Esophagus muscularis mucosa (tissue), 4 donors: ENCODE data around the gene TMEM150A. TPM values are rescaled to one million over a fixed set of nuclear protein-coding genes. Genes with fewer than 3 reads are reported as not detected.
A peak's percentile ranks its signal among the peaks of the same experiment; 100 is the strongest.

Source experiments
- DNase-seq: peaks from one replicate; pipeline ENCODE4 v3.0.0-alpha.2; 2017; ENCODE audit errors: extremely low spot score
- H3K27ac ChIP-seq, 4 donors: fragments of 200-600 bp; sonication (generic); replicated peaks in 1 of 4; 1 replicate in 3 of 4; 2 replicates in 1 of 4; pipeline ENCODE4 v1.5.1; 2016 to 2019; ENCODE audit warnings: mild to moderate bottlenecking in 1 of 4
- H3K27me3 ChIP-seq, 4 donors: fragments of 200-600 bp; sonication (generic); one replicate each; pipeline versions ENCODE4 v1.5.1 to v1.6.0; 2016 to 2019
- H3K36me3 ChIP-seq, 4 donors: fragments of 200-600 bp; sonication (generic); one replicate each; pipeline ENCODE4 v1.5.1; 2016 to 2019
- H3K4me1 ChIP-seq, 4 donors: fragments of 200-600 bp; sonication (generic); one replicate each; pipeline ENCODE4 v1.5.1; 2016 to 2019
- H3K4me3 ChIP-seq, 4 donors: fragments of 200-600 bp; sonication (generic); 1 replicate in 2 of 4; 2 replicates in 2 of 4; pipeline ENCODE4 v1.5.1; 2016 to 2019; ENCODE audit warnings: mild to moderate bottlenecking in 4 of 4, moderate library complexity in 1 of 4
- H3K9me3 ChIP-seq, 4 donors: fragments of 200-600 bp; sonication (generic); 1 replicate in 3 of 4; 2 replicates in 1 of 4; pipeline ENCODE4 v1.5.1; 2016 to 2019
- EP300 ChIP-seq: sonication (generic); formaldehyde crosslinking; IDR thresholded peaks from one replicate; pipeline ENCODE4 v1.6.1; 2017; ENCODE audit warnings: antibody characterized with exemption
- POLR2A ChIP-seq: fragments of 450-650 bp; IDR thresholded peaks from one replicate; pipeline ENCODE4 v1.6.1; 2017; ENCODE audit warnings: antibody characterized with exemption, moderate library complexity, mild to moderate bottlenecking, low read depth
- POLR2AphosphoS5 ChIP-seq, 2 donors: sonication (generic); formaldehyde crosslinking; IDR thresholded peaks; one replicate each; pipeline ENCODE4 v1.6.1; 2017; ENCODE audit warnings: antibody characterized with exemption in 2 of 2
- WGBS: methylation state at CpG from one replicate; pipeline ENCODE4 v1.1.5; 2018; 5-methylcytosine and 5-hydroxymethylcytosine counted together
- intact Hi-C: fragments of 100-400 bp; cut with DNase I; formaldehyde crosslinking; loops from one replicate; pipeline ENCODE4 v1.15.1; 2023
- total RNA-seq, 4 donors: library from RNA; depleted of rRNA; stranded (reverse); fragments of >200 nt; gene quantifications; one replicate each; pipeline versions ENCODE4 v1.1.0 to v1.2.1, GENCODE V29; 2016
- TF ChIP-seq, protein P1 (sequence below), 3 experiments: fragments of 200-600 bp in 2 of 3; fragments of 450-650 bp in 1 of 3; sonication (generic) in 2 of 3; IDR thresholded peaks; one replicate each; pipeline ENCODE4 v1.5.1; 2017 to 2019; ENCODE audit warnings: antibody characterized with exemption in 3 of 3, mild to moderate bottlenecking in 2 of 3, moderate library complexity in 1 of 3

The TMEM150A gene
- total RNA-seq, 4 donors from 2014 or later: 22.9 to 36.7 (median 27.5) TPM

DNA sequence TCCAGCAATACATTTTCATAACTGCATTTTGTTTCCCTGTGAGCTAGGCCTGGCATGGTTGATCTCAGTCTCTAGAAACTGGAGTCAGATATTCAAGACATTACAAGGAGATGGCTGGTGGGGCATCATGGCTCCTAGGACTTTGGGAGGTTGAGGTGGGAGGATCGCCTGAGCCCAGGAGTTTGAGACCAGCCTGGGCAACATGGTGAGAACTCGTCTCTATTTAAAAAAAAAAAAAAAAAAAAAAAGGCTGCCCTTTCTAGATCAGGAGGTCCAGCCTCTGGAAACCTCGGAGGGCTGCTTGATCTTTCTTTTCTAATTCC, 25.5 kb downstream of the TMEM150A start:
- no peaks in the 10 kb centered on the region for H3K27me3 ChIP-seq
- no peak for TF ChIP-seq EP300
- TF ChIP-seq POLR2AphosphoS5 (IDR thresholded peaks at IDR 0.05): no peak
- TF ChIP-seq POLR2A: no peak
- TF ChIP-seq, protein P1, sequence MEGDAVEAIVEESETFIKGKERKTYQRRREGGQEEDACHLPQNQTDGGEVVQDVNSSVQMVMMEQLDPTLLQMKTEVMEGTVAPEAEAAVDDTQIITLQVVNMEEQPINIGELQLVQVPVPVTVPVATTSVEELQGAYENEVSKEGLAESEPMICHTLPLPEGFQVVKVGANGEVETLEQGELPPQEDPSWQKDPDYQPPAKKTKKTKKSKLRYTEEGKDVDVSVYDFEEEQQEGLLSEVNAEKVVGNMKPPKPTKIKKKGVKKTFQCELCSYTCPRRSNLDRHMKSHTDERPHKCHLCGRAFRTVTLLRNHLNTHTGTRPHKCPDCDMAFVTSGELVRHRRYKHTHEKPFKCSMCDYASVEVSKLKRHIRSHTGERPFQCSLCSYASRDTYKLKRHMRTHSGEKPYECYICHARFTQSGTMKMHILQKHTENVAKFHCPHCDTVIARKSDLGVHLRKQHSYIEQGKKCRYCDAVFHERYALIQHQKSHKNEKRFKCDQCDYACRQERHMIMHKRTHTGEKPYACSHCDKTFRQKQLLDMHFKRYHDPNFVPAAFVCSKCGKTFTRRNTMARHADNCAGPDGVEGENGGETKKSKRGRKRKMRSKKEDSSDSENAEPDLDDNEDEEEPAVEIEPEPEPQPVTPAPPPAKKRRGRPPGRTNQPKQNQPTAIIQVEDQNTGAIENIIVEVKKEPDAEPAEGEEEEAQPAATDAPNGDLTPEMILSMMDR (IDR thresholded peaks at IDR 0.05): no peak
- H3K4me3 ChIP-seq: peak overlapping the region in 2 of 4 donors; percentile 34 to 54
- DNase-seq: no peak
- peaks cover 20 to 42% (median 38%) of the 10 kb centered on the region in 4 donors for H3K4me1 ChIP-seq
- H3K27ac ChIP-seq: peak overlapping the region; percentile 53 to 74 (median 70)
- H3K9me3 ChIP-seq: no peaks in the 10 kb centered on the region
- intact Hi-C loops: no loop called here
- H3K36me3 ChIP-seq: no peaks in the 10 kb centered on the region
- 79% methylated on average over 3 of the region's 3 CpGs for WGBS

DNA sequence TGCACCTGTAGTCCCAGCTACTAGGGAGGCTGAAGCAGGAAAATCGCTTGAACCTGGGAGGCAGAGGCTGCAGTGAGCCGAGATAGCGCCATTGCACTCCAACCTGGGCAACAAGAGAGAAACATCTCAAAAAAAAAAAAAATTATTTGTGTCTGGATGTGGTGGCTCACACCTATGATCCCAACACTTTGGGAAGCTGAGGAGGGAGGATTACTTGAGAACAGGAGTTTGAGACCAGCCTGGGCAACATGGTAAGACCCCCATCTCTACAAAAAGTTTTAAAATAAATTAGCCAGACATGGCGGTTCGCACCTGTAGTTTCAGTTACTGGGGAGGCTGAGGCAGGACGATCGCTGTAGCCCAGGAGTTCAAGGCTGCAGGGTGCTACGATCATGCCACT, 26.8 kb downstream of the TMEM150A start:
- Histone ChIP-seq H3K27ac (no peak overlapping the region), H3K4me1 (peaks cover 20 to 42% (median 38%) of the 10 kb centered on the region in 4 donors), H3K27me3 (no peaks in the 10 kb centered on the region), H3K9me3 (no peaks in the 10 kb centered on the region), H3K36me3 (no peaks in the 10 kb centered on the region), H3K4me3 (no peak overlapping the region)
- DNase-seq: no peak
- intact Hi-C loops: no loop called here
- TF ChIP-seq POLR2AphosphoS5 (IDR thresholded peaks at IDR 0.05) (no peak), POLR2A (no peak), EP300 (no peak)
- TF ChIP-seq, protein P1 (IDR thresholded peaks at IDR 0.05): no peak
- WGBS: 90% methylated on average over 8 of the region's 8 CpGs

DNA sequence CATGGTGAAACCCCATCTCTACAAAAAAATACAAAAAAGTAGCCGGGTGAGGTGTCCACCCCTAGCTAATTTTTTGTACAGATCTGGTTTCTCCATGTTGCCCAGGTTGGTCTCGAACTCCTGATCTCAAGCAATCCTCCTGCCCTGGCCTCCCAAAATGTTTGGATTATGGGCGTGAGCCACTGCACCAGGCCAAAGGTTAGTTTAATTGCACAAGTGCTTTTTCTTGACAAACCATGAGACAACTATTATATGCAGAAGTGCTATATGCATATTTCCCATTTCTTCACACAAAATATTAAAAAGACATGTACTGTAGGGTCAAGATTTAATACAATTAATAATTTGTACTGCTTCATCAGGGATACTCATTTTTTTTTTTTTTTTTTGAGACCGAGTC, 36.2 kb downstream of the TMEM150A start:
- H3K27me3 ChIP-seq: no peaks in the 10 kb centered on the region
- intact Hi-C loops: no loop called here
- no peaks in the 10 kb centered on the region for H3K36me3 ChIP-seq
- no peak overlapping the region for H3K27ac ChIP-seq
- WGBS: 88% methylated on average over 4 of the region's 4 CpGs
- peaks cover 6 to 7% (median 6%) of the 10 kb centered on the region in 4 donors for H3K4me1 ChIP-seq
- no peak overlapping the region for H3K4me3 ChIP-seq
- no peaks in the 10 kb centered on the region for H3K9me3 ChIP-seq
- no peak for DNase-seq
- TF ChIP-seq POLR2A: no peak
- TF ChIP-seq, protein P1 (IDR thresholded peaks at IDR 0.05): no peak
- no peak for TF ChIP-seq EP300
- TF ChIP-seq POLR2AphosphoS5 (IDR thresholded peaks at IDR 0.05): no peak

DNA sequence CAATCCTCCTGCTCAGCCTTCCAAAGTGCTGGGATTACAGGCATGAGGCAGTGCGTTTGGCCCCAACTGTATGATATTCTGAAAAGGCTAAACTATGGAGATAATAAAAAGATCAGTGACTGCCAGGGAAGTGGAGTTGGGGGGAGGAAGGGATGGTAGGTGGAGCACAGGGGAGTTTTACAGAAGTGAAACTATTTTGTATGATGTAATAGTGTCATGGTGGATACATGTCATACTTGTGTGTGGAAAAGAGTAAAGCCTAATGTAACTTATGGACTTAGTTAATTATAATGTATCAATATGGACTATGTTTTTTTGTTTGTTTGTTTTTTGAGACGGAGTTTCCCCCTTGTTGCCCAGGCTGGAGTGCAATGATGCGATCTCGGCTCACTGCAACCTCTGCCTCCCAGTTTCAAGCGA, 38.3 kb downstream of the TMEM150A start:
- TF ChIP-seq POLR2AphosphoS5 (IDR thresholded peaks at IDR 0.05): no peak
- TF ChIP-seq, protein P1 (IDR thresholded peaks at IDR 0.05): no peak
- TF ChIP-seq EP300: no peak
- TF ChIP-seq POLR2A: no peak
- DNase-seq: no peak
- Histone ChIP-seq H3K9me3 (no peaks in the 10 kb centered on the region), H3K36me3 (peaks cover 0 to 3% (median under 1%) of the 10 kb centered on the region in 4 donors), H3K27me3 (no peaks in the 10 kb centered on the region), H3K4me3 (no peak overlapping the region), H3K4me1 (peaks cover 19 to 26% (median 23%) of the 10 kb centered on the region in 4 donors), H3K27ac (no peak overlapping the region)
- intact Hi-C loops: loop anchor here (5.0 kb wide), 1 partner anchor 33 kb away; the partner anchor contains the start of gene RNF181
- 84% methylated on average over 5 of the region's 5 CpGs for WGBS
